ENCODE results near the gene S100A6.
A peak's percentile ranks its signal among the peaks of the same experiment; 100 is the strongest.

S100A6 gene

DNA sequence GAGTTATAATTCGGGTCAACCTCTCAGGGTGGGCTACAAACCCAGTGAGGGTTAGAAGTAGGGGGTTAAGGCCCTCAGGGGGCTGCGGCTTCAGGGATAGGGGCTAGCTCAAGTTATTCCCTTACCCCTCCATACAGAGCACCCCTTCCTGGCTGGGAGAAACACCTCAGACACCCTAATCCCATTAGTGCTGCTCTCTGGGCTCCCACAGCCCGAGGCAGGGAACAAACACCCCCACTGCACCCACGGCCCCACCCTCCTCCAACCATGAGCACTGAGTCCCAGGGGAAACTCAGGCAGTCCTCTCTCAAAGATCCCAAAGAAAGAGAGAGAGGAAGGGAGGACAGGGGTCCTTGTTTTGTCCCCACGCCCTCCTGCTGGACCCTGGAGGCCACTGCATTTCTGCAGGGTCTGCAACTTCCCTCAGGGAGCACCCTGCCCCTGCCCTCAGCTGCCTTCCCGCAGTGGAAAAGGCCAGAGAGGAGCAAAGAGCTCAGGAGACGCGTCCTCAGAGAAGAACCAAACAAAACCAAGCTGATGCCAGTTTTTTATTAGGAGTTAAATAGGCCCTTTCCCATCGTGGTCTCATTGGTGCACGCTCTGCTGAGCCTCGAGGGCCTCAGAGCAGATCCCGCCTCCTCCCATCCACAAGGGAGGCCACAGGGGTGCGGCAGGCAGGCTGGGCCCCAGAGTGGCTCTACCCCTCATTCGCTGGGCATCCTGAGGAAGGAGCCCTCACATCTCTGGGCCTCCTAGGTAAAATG is 11.2 kb upstream of the S100A6 start:
- no peak for DNase-seq

GRCh38 chr1:153546371-153546770 is 10.6 kb upstream of the S100A6 start:
- DNase-seq: no peak

- DNase-seq: peak in 32 of 56 donors; percentile 8 to 73 (median 24)
These were observed 9.6 kb upstream of the S100A6 start, which contains the start of gene S100A4 for GRCh38 chr1:153545067-153546055. Gene S100A4, minus strand, starts transcription at chr1:153545806. Its CDS starts 1,012 bp downstream, at chr1:153544794.

DNA sequence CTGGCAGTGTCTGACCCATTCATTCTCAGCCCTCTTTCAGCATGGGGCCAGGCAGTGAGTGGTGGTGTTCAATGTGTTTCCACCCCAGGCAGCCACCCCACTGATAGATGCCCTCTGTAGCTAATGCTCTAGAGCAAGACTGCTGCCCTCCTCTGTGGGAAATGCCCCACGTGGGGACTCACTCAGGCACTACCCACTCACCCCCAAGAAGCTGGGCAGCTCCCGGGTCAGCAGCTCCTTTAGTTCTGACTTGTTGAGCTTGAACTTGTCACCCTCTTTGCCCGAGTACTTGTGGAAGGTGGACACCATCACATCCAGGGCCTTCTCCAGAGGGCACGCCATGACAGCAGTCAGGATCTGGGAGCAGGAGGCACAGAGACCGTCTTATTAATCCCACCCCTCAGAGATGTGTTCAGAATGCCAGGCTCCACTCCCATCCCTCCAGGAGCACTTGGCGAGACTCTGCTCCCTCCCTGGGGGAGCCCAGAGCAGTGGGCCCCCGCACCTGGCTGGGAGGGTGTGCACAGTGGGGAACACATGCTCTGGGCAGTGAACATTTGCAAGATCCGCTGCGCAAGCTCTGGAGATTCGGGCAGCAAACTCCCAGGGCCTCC is 8.8 kb upstream of the S100A6 start:
- no peak for DNase-seq

DNA sequence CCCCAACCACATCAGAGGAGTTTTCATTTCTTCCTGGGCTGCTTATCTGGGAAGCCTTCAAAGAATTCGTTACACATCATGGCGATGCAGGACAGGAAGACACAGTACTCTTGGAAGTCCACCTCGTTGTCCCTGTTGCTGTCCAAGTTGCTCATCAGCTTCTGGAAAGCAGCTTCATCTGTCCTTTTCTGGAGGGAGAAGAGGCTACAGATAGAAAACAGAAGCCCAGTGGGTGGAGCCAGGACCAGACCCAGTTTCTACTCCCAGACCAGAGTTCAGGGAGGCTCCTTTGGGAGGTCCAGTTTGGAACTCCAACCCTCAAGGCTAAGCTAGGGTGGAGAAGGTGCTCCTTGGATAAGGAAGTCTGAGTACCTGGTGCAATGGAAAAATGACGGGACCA is 7.9 kb upstream of the S100A6 start:
- DNase-seq: no peak

DNA sequence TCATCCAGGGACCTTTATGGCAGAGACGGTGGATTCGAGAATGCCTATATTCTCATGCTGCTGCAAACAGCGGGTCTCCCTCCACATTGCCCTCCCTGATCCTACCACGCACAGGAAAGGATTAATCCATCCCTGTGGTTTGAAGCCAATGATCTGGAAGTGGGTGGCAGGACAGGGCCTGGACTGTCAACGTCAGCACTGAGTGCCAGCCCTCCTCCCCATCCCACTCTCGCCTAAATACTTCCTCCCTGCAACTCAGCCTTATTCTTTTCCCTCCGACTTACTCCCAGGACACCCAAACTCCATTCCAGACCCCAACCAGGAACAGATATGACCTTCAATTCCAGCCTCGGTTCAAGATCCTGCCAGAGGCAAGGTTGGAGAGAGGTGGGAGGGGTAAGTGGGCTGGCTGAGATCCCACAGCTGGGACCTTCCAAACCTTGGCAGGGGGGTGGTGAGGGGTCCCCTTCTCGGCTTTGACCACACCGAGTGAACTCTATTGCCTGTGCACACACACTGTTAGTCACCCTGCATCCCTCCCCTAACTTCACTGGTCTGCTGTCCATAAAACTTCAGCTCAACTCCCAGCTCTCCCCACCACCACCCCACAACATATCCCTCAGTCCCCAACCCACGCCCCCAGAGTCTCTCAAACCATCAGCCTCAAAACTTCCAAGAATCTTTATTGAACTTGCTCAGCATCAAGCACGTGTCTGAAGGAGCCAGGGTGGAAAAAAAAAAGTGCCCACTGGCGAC is 7.3 kb upstream of the S100A6 start:
- DNase-seq: no peak

GRCh38 chr1:153541641-153542590 is 6.1 kb upstream of the S100A6 start:
- DNase-seq: no peak

- DNase-seq: no peak
These were observed 4.9 kb upstream of the S100A6 start, which contains the start of gene S100A5 for GRCh38 chr1:153540394-153541361. Gene S100A5, minus strand, starts transcription at chr1:153540934. Its CDS starts 743 bp downstream, at chr1:153540191.

DNA sequence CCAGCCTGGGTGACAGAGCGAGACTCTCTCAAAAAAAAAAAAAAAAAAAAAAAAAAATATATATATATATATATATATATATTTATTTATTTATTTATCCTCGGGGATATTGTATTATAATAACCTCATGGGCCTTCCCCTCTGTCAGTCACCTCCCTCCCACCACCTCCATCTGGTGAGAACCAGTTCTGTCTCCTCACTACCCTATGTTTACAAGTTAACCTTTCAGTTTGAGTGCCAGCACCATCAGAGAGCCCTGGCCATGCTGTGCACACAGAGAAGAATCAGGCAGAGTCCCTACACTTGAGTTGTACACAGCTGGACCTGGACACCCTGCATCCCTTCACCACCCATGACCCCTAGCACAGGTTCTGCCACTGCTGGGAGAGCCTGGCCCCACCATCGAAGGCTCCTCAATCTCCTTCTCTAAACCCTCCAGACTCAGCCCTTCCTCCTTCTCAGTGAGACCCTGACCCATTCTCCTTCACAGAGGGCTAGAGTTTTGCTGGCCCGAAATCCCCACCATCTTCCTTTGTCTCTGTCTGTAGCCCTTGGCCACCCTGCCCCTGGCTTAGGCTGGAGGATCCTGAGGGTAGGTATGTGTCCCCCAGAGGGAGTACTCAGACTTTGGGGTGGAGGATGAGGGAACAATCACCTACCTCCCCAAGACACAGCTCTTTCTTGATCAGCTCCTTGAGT is 3.8 kb upstream of the S100A6 start:
- DNase-seq: no peak

GRCh38 chr1:153538315-153538821 is 2.6 kb upstream of the S100A6 start:
- DNase-seq: no peak

DNA sequence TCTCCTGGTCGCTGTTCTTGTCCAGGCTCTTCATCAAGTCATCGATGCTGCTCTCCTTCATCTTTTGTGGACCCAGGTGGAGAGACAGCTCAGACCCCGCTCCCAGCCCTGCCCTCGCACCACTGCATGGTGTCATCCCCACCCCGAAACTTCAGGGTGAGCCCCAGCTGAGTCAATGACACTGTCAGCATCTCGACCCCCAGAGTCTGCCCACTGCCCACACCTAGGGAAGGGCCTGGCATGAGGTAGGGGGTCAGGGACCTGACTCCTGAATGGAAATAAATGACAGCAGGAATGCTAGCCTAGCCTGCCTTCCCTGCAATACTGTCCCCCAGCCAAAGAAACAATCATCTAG is 1.6 kb upstream of the S100A6 start:
- DNase-seq: no peak

GRCh38 chr1:153536671-153537375 is 1.0 kb upstream of the S100A6 start:
- no peak for DNase-seq

- peak in 47 of 56 donors; percentile 12 to 80 (median 46) for DNase-seq
These were observed 350 bp upstream of the S100A6 start for GRCh38 chr1:153536012-153536670.

DNA sequence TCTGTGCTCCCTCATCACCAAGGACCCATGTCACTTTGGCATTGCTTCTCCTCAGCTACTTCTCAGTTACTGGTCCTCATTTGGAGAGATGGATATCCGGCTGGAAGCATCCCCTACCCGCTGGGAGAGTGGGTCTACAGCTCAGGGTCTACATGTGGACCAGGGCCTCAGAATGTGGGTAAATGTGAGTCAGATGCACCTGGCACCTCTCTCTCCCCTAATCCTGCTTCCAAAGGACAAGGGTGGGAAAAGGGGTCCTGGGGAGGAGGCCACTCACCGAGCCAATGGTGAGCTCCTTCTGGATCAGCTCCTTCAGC is 908 bp downstream of the S100A6 start:
- DNase-seq: no peak

- DNase-seq: no peak
These were observed 1.4 kb downstream of the S100A6 start for GRCh38 chr1:153534226-153534924.

- peak in 9 of 56 donors; percentile 4 to 68 (median 33) for DNase-seq
These were observed 2.0 kb downstream of the S100A6 start for GRCh38 chr1:153533689-153534201.

Measured in nucleus accumbens (tissue), 56 donors.